B cell (primary cell): ENCODE measurements around the gene NDUFAF5. TPM values are rescaled to one million over a fixed set of nuclear protein-coding genes. Genes with fewer than 3 reads are reported as not detected.

Experiments used
- ATAC-seq: fragments of 200-7000 bp; cut with Tn5 transposase; one replicate; pipeline ENCODE4 v1.10.0; 2021; ENCODE audit warnings: low read depth, mild to moderate bottlenecking, moderate number of reproducible peaks, moderate library complexity
- CTCF ChIA-PET: fragments of 350-600 bp; sonication (Branson Sonifier 250); formaldehyde crosslinking; loops from one replicate; lab custom pipeline; 2021; ENCODE audit warnings: antibody characterized with exemption, inconsistent platforms; lab: Charles Lee
- POLR2A ChIA-PET: fragments of 350-600 bp; sonication (Branson Sonifier 250); formaldehyde crosslinking; loops from one replicate; lab custom pipeline; 2021; ENCODE audit warnings: antibody characterized with exemption; lab: Charles Lee
- DNase-seq: peaks from one replicate; pipeline ENCODE4 v3.0.0; 2013
- H2AFZ ChIP-seq: 2 replicates; pipeline ENCODE4 v1.6.1; 2012; ENCODE audit warnings: mild to moderate bottlenecking, low read depth, low read length; ENCODE audit not compliant: insufficient read depth, poor library complexity, severe bottlenecking
- H3K27ac ChIP-seq, 2 donors: 1 replicate in 1 of 2; 2 replicates in 1 of 2; pipeline ENCODE4 v1.5.1; 2012 to 2013; ENCODE audit warnings: low read length in 2 of 2, mild to moderate bottlenecking in 2 of 2, moderate library complexity in 1 of 2
- H3K27me3 ChIP-seq, 4 experiments: fragments of 200-600 bp in 1 of 4; sonication (generic) in 1 of 4; replicated peaks in 1 of 4; 1 replicate in 2 of 4; 2 replicates in 2 of 4; pipeline versions ENCODE4 v1.6.1 to v1.7.0; 2013 to 2016; ENCODE audit warnings: low read length in 3 of 4, mild to moderate bottlenecking in 2 of 4, mixed read lengths in 1 of 4, moderate library complexity in 1 of 4; ENCODE audit not compliant: insufficient read depth in 4 of 4, control insufficient read depth in 3 of 4; ENCODE audit errors: control extremely low read depth in 1 of 4
- H3K36me3 ChIP-seq, 2 experiments: replicated peaks in 1 of 2; 1 replicate in 1 of 2; 2 replicates in 1 of 2; pipeline versions ENCODE4 v1.6.1 to v1.7.1; 2013; ENCODE audit warnings: low read length in 1 of 2; ENCODE audit not compliant: insufficient read depth in 2 of 2, control insufficient read depth in 1 of 2; ENCODE audit errors: control extremely low read depth in 1 of 2, extremely low read depth in 1 of 2
- H3K4me1 ChIP-seq, 2 donors: fragments of 200-600 bp in 1 of 2; sonication (generic) in 1 of 2; 1 replicate in 1 of 2; 2 replicates in 1 of 2; pipeline versions ENCODE4 v1.5.1 to v1.6.1; 2013 to 2017; ENCODE audit warnings: low read length in 2 of 2; ENCODE audit not compliant: control insufficient read depth in 2 of 2, insufficient read depth in 2 of 2
- H3K4me2 ChIP-seq: replicated peaks from 2 replicates; pipeline ENCODE3; 2012; ENCODE audit warnings: mild to moderate bottlenecking, low read depth, low read length; ENCODE audit not compliant: poor library complexity, severe bottlenecking
- H3K4me3 ChIP-seq, 5 experiments: fragments of 200-600 bp in 1 of 5; sonication (generic) in 1 of 5; 1 replicate in 3 of 5; 2 replicates in 2 of 5; pipeline versions ENCODE4 v1.5.1 to v1.7.0; 2011 to 2016; ENCODE audit warnings: low read length in 4 of 5, mild to moderate bottlenecking in 4 of 5, low read depth in 2 of 5, control low read depth in 1 of 5, moderate library complexity in 1 of 5; ENCODE audit not compliant: insufficient read depth in 1 of 5; ENCODE audit errors: control extremely low read depth in 1 of 5, extremely low read depth in 1 of 5
- H3K79me2 ChIP-seq: fragments of 200-600 bp; sonication (generic); one replicate; pipeline ENCODE4 v1.6.0; 2016; ENCODE audit warnings: low read length; ENCODE audit not compliant: control insufficient read depth, insufficient read depth
- H3K9ac ChIP-seq: fragments of 200-600 bp; sonication (generic); 2 replicates; pipeline ENCODE4 v1.6.1; 2017; ENCODE audit warnings: mild to moderate bottlenecking, low read length, moderate library complexity
- H3K9me3 ChIP-seq, 3 donors: one replicate each; pipeline versions ENCODE4 v1.6.1 to v1.7.1; 2013; ENCODE audit warnings: low read length in 2 of 3; ENCODE audit not compliant: control insufficient read depth in 2 of 3, insufficient read depth in 1 of 3; ENCODE audit errors: control extremely low read depth in 1 of 3
- H4K20me1 ChIP-seq: 2 replicates; pipeline ENCODE4 v1.6.0; 2012; ENCODE audit warnings: mild to moderate bottlenecking, low read length; ENCODE audit not compliant: insufficient read depth, control insufficient read depth, poor library complexity, severe bottlenecking
- H3K27ac Mint-ChIP-seq: one replicate; pipeline ENCODE4 v1.8.0; 2021; ENCODE audit warnings: mixed read lengths
- H3K27me3 Mint-ChIP-seq: one replicate; pipeline ENCODE4 v1.8.0; 2021; ENCODE audit warnings: mixed read lengths
- H3K4me1 Mint-ChIP-seq: one replicate; pipeline ENCODE4 v1.8.0; 2021; ENCODE audit warnings: mixed read lengths
- H3K4me3 Mint-ChIP-seq: one replicate; pipeline ENCODE4 v1.8.0; 2021; ENCODE audit warnings: mixed read lengths
- H3K9me3 Mint-ChIP-seq: one replicate; pipeline ENCODE4 v1.8.0; 2022; ENCODE audit warnings: mixed read lengths; ENCODE audit not compliant: insufficient read depth
- CTCF ChIP-seq: fragments of 200-600 bp; IDR thresholded peaks from one replicate; pipeline ENCODE4 v1.8.0; 2022; ENCODE audit warnings: antibody characterized with exemption, mild to moderate bottlenecking
- EZH2 ChIP-seq: IDR thresholded peaks from 2 replicates; pipeline ENCODE4 v1.6.1; 2012; ENCODE audit warnings: borderline replicate concordance, low read depth, mild to moderate bottlenecking, moderate library complexity, low read length; ENCODE audit not compliant: insufficient read depth, poor library complexity, severe bottlenecking
- WGBS: methylation state at CpG from one replicate; pipeline ENCODE4 v1.1.5; 2013; ENCODE audit warnings: missing lambda C conversion rate; ENCODE audit not compliant: insufficient coverage; 5-methylcytosine and 5-hydroxymethylcytosine counted together
- intact Hi-C: fragments of 100-400 bp; cut with micrococcal nuclease; formaldehyde crosslinking; loops from one replicate; pipeline ENCODE4 v1.10.0; 2022
- polyA plus RNA-seq: library from polyadenylated mRNA; depleted of rRNA; stranded (reverse); fragments of >200 nt; gene quantifications from 2 replicates; pipeline ENCODE4 v1.2.3, GENCODE V29; 2012
- total RNA-seq, 2 donors: library from RNA; stranded (reverse); fragments of 120-200 nt in 1 of 2; gene quantifications; 1 replicate in 1 of 2; 2 replicates in 1 of 2; pipeline versions ENCODE4 v1.2.3 to v1.2.4, GENCODE V29; 2013 to 2022

Gene NDUFAF5
- total and polyA plus RNA-seq, 2 donors (not counting 1 experiment from before 2014, with no cell fraction given): 6.5 to 28.8 TPM

DNA sequence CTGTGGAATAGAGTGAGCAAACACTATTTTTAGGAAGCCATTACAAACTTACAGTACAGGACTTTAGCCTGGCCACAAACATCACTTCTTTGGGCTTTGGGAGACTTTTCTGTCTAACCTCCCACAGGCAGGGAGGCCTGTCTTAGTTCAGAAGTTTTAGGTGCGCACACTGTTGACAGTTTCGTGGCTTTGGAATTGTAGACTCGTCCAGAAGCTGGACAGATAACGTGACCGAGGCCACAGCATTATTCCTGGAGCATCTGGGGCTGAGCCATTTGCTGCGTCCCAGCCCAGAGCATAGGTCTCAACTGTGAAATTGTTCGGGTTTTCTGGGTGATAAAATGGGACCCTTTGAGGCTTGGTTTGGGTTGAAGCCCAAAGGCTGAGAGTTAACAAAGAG, 53.8 kb downstream of the NDUFAF5 start:
- Histone ChIP-seq H4K20me1 (no peaks in the 10 kb centered on the region), H2AFZ (no peak overlapping the region), H3K4me3 (no peak overlapping the region), H3K27me3 (no peaks in the 10 kb centered on the region), H3K9ac (no peak overlapping the region), H3K79me2 (no peaks in the 10 kb centered on the region), H3K36me3 (no peaks in the 10 kb centered on the region), H3K4me1 (no peaks in the 10 kb centered on the region), H3K4me2 (no peak overlapping the region), H3K9me3 (no peaks in the 10 kb centered on the region), H3K27ac (no peak overlapping the region)
- intact Hi-C loops: no loop called here
- ChIA-PET POLR2A (no interaction called here), CTCF (no interaction called here)
- Mint-ChIP-seq H3K9me3 (no peaks in the 10 kb centered on the region), H3K4me1 (no peaks in the 10 kb centered on the region), H3K4me3 (no peak overlapping the region), H3K27me3 (peaks cover 11% of the 10 kb centered on the region), H3K27ac (no peak overlapping the region)
- TF ChIP-seq EZH2 (no peak), CTCF (no peak)
- 91% methylated on average over 7 of the region's 7 CpGs for WGBS
- ATAC-seq (no peak), DNase-seq (no peak)

DNA sequence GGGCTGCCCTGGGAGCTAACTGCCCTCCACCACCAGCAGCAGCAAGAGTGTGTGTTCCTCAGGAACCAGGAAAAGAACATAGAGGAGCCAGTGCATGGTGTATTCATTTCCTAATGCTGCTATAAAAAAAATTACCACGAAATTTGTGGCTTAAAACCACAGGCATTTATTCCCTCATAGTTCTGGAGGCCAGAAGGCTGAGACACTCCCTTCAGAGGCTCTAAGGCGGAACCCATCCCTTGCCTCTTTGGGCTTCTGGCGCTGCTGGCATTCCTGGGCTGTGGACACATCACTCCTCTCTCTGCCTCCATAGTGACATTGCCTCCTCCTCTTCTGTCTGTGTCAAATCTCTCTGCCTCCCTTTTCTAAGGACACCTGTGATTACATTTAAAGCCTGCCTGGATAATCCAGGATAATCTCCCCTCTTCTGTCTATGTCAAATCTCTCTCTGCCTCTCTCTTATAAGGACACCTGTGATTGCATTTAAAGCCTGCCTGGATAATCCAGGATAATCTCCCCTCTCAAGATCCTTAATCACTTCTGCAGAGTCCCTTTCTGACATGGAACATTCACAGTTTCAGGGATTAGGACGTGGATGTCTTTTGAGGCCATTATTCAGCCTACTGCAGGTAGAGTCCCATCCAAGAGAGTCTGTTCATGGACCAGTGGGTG, 54.7 kb downstream of the NDUFAF5 start:
- peaks cover 17% of the 10 kb centered on the region for H3K27me3 Mint-ChIP-seq
- CTCF ChIA-PET: no interaction called here

More for the DNA sequence above, 54.7 kb downstream of the NDUFAF5 start:
- no peaks in the 10 kb centered on the region for H4K20me1 ChIP-seq
- intact Hi-C loops: no loop called here
- H3K4me1 ChIP-seq: no peaks in the 10 kb centered on the region
- no peaks in the 10 kb centered on the region for H3K27me3 ChIP-seq
- no peak overlapping the region for H3K4me2 ChIP-seq
- no peak overlapping the region for H3K27ac Mint-ChIP-seq
- POLR2A ChIA-PET: no interaction called here
- no peaks in the 10 kb centered on the region for H3K9me3 ChIP-seq
- WGBS: 47% methylated on average over 4 of the region's 4 CpGs
- H3K36me3 ChIP-seq: no peaks in the 10 kb centered on the region
- no peak for TF ChIP-seq EZH2
- TF ChIP-seq CTCF: no peak
- H3K9ac ChIP-seq: no peak overlapping the region
- H2AFZ ChIP-seq: no peak overlapping the region
- no peaks in the 10 kb centered on the region for H3K79me2 ChIP-seq
- H3K4me1 Mint-ChIP-seq: no peaks in the 10 kb centered on the region
- H3K4me3 ChIP-seq: no peak overlapping the region
- no peaks in the 10 kb centered on the region for H3K9me3 Mint-ChIP-seq
- no peak for DNase-seq
- no peak for ATAC-seq
- no peak overlapping the region for H3K4me3 Mint-ChIP-seq
- H3K27ac ChIP-seq: no peak overlapping the region
